ENCODE results near the gene ATOH7. TPM values are rescaled to one million over a fixed set of nuclear protein-coding genes. Genes with fewer than 3 reads are reported as not detected.
"Not testable (repeated sequence)": the region's sequence is repeated elsewhere in the genome, so short reads cannot be mapped to it uniquely, and the experiment has no call there.

Gene ATOH7
- polyA plus RNA-seq, 1 of the 3 experiments (the other 2 are of a cell fraction): 0.12 TPM

GRCh38 chr10:68278906-68279753, 47.2 kb upstream of the ATOH7 start:
- H3K9me2 ChIP-seq; H3K9me3 ChIP-seq; POLR2A ChIA-PET; H3K79me2 ChIP-seq (ENCODE audit: insufficient read depth); H3F3A ChIP-seq (replicated peaks; ENCODE audit: insufficient read depth); H4K20me1 ChIP-seq (ENCODE audit: insufficient read depth); H2AFZ ChIP-seq (ENCODE audit: low read depth); H3K27ac ChIP-seq (ENCODE audit: low read depth in 2 of 2, low read length in 1 of 2); CTCF ChIA-PET; H3K36me3 ChIP-seq (replicated peaks in 1 of 2; ENCODE audit: control insufficient read depth in 1 of 2, insufficient read depth in 2 of 2, low read length in 1 of 2); H3K27me3 ChIP-seq (ENCODE audit: insufficient read depth); H3K4me2 ChIP-seq; DNase-seq; H3K9ac ChIP-seq; H3K4me3 ChIP-seq (ENCODE audit: low read depth in 2 of 2, low read length in 1 of 2); H3K4me1 ChIP-seq (ENCODE audit: control insufficient read depth in 1 of 2, insufficient read depth in 2 of 2, low read depth in 1 of 2, low read length in 1 of 2): not testable (repeated sequence)
- WGBS (ENCODE audit: low lambda C conversion rate): 88% methylated on average over 28 of the region's 70 CpGs

GRCh38 chr10:68277814-68278213, 45.9 kb upstream of the ATOH7 start:
- 80% methylated on average over 1 of the region's 2 CpGs for WGBS (ENCODE audit: low lambda C conversion rate)
- DNase-seq, CTCF ChIA-PET: not testable (repeated sequence)

GRCh38 chr10:68276224-68276623, 44.3 kb upstream of the ATOH7 start:
- no peaks in the 10 kb centered on the region; a peak in 1 of 4 replicates for H3K4me1 ChIP-seq (ENCODE audit: control insufficient read depth in 1 of 2, insufficient read depth in 2 of 2, low read depth in 1 of 2, low read length in 1 of 2)
- H3K9me2 ChIP-seq: no peaks in the 10 kb centered on the region
- ChIA-PET POLR2A (no interaction called here), CTCF (no interaction called here)
- TF ChIP-seq MEF2A (IDR thresholded peaks at IDR 0.05; ENCODE audit: borderline replicate concordance, low read depth): no peak
- no peak for TF ChIP-seq RAD21 (IDR thresholded peaks at IDR 0.05; ENCODE audit: low read length)
- TF ChIP-seq JUND (IDR thresholded peaks at IDR 0.05): no peak
- no peak for TF ChIP-seq POLR2AphosphoS5 (IDR thresholded peaks at IDR 0.05; ENCODE audit: low read depth, low read length)
- no peak for TF ChIP-seq REST (IDR thresholded peaks at IDR 0.05; ENCODE audit: low read depth, low read length)
- TF ChIP-seq RXRA (IDR thresholded peaks at IDR 0.05; ENCODE audit: borderline replicate concordance, low read depth): no peak
- no peak for TF ChIP-seq GATA2 (CRISPR knock-in tag; IDR thresholded peaks at IDR 0.05)
- TF ChIP-seq EP300 (IDR thresholded peaks at IDR 0.05; ENCODE audit: borderline replicate concordance in 1 of 2, low read depth in 1 of 2, low read length in 1 of 2): no peak
- TF ChIP-seq NRF1 (IDR thresholded peaks at IDR 0.05; ENCODE audit: low read depth, low read length): no peak
- no peak for TF ChIP-seq SMC3 (IDR thresholded peaks at IDR 0.05; ENCODE audit: low read depth, low read length)
- TF ChIP-seq FOSL2 (IDR thresholded peaks at IDR 0.05; ENCODE audit: borderline replicate concordance, low read depth): no peak
- TF ChIP-seq PBX3 (IDR thresholded peaks at IDR 0.05): no peak
- TF ChIP-seq USF1 (IDR thresholded peaks at IDR 0.05; ENCODE audit: borderline replicate concordance, low read depth): no peak
- TF ChIP-seq FOXJ3 (CRISPR knock-in tag; IDR thresholded peaks at IDR 0.05): no peak
- no peaks in the 10 kb centered on the region for H3K79me2 ChIP-seq (ENCODE audit: insufficient read depth)
- H4K20me1 ChIP-seq (ENCODE audit: insufficient read depth): no peaks in the 10 kb centered on the region
- no peak for DNase-seq
- no peak overlapping the region for H3K4me2 ChIP-seq
- no peaks in the 10 kb centered on the region for H3K9me3 ChIP-seq
- H3K27me3 ChIP-seq (ENCODE audit: insufficient read depth): no peaks in the 10 kb centered on the region
- H2AFZ ChIP-seq (ENCODE audit: low read depth): no peak overlapping the region
- no peak overlapping the region for H3K27ac ChIP-seq (ENCODE audit: low read depth in 2 of 2, low read length in 1 of 2)
- H3K4me3 ChIP-seq (ENCODE audit: low read depth in 2 of 2, low read length in 1 of 2): no peak overlapping the region
- H3F3A ChIP-seq (replicated peaks; ENCODE audit: insufficient read depth): no peaks in the 10 kb centered on the region
- no peak overlapping the region for H3K9ac ChIP-seq
- H3K36me3 ChIP-seq (replicated peaks in 1 of 2; ENCODE audit: control insufficient read depth in 1 of 2, insufficient read depth in 2 of 2, low read length in 1 of 2): no peaks in the 10 kb centered on the region

More at GRCh38 chr10:68277814-68278213, 45.9 kb upstream of the ATOH7 start:
- H3K9me3 ChIP-seq; H3K9ac ChIP-seq; H3K27ac ChIP-seq (ENCODE audit: low read depth in 2 of 2, low read length in 1 of 2); H3K4me2 ChIP-seq; H4K20me1 ChIP-seq (ENCODE audit: insufficient read depth); H3F3A ChIP-seq (replicated peaks; ENCODE audit: insufficient read depth); H3K9me2 ChIP-seq; H3K4me1 ChIP-seq (ENCODE audit: control insufficient read depth in 1 of 2, insufficient read depth in 2 of 2, low read depth in 1 of 2, low read length in 1 of 2); H3K27me3 ChIP-seq (ENCODE audit: insufficient read depth); POLR2A ChIA-PET; H2AFZ ChIP-seq (ENCODE audit: low read depth); H3K36me3 ChIP-seq (replicated peaks in 1 of 2; ENCODE audit: control insufficient read depth in 1 of 2, insufficient read depth in 2 of 2, low read length in 1 of 2); H3K79me2 ChIP-seq (ENCODE audit: insufficient read depth); H3K4me3 ChIP-seq (ENCODE audit: low read depth in 2 of 2, low read length in 1 of 2): not testable (repeated sequence)

Data from SK-N-SH (cell line).